Kidney (tissue), 14 donors: Measurements from ENCODE around the gene BNC2. TPM values are rescaled to one million over a fixed set of nuclear protein-coding genes. Genes with fewer than 3 reads are reported as not detected.

Experiments
- DNase-seq, 5 donors: peaks; one replicate each; pipeline ENCODE4 v3.0.0-alpha.2; 2013 to 2020
- FAIRE-seq: peaks from 2 replicates; lab custom pipeline; 2012; peaks lifted over from hg19 to GRCh38; lab: Jason Lieb, UNC
- H3K27ac ChIP-seq, 2 donors: one replicate each; pipeline ENCODE4 v1.7.0; 2013; ENCODE audit warnings: low read depth in 2 of 2, low read length in 2 of 2, inconsistent platforms in 1 of 2
- H3K27me3 ChIP-seq: one replicate; pipeline ENCODE4 v1.7.1; 2013; ENCODE audit warnings: low read length, inconsistent platforms; ENCODE audit not compliant: control insufficient read depth, insufficient read depth
- H3K36me3 ChIP-seq, 3 donors: one replicate each; pipeline versions ENCODE4 v1.7.0 to v1.7.1; 2013; ENCODE audit warnings: low read length in 3 of 3, control low read depth in 1 of 3, inconsistent platforms in 1 of 3; ENCODE audit not compliant: insufficient read depth in 3 of 3, control insufficient read depth in 2 of 3
- H3K4me1 ChIP-seq, 3 donors: one replicate each; pipeline versions ENCODE4 v1.7.0 to v1.7.1; 2013; ENCODE audit warnings: low read length in 3 of 3, inconsistent platforms in 1 of 3, low read depth in 1 of 3; ENCODE audit not compliant: control insufficient read depth in 2 of 3, insufficient read depth in 2 of 3
- H3K4me3 ChIP-seq, 3 donors: one replicate each; pipeline versions ENCODE4 v1.7.0 to v1.8.1; 2013; ENCODE audit warnings: low read length in 3 of 3, control low read depth in 1 of 3, inconsistent platforms in 1 of 3
- H3K9ac ChIP-seq, 3 donors: one replicate each; pipeline versions ENCODE4 v1.7.0 to v1.7.1; 2013; ENCODE audit warnings: low read length in 3 of 3, control low read depth in 1 of 3, inconsistent platforms in 1 of 3
- H3K9me3 ChIP-seq, 3 donors: one replicate each; pipeline versions ENCODE4 v1.7.0 to v1.7.1; 2013; ENCODE audit warnings: low read length in 3 of 3, control low read depth in 1 of 3, inconsistent platforms in 1 of 3; ENCODE audit not compliant: control insufficient read depth in 2 of 3, insufficient read depth in 1 of 3
- intact Hi-C: fragments of 100-400 bp; cut with DNase I; formaldehyde crosslinking; loops from one replicate; pipeline ENCODE4 v1.11.1; 2022
- polyA plus RNA-seq: library from polyadenylated mRNA; stranded (reverse); fragments of 350-450 nt; fragmentation: Illumina TruSeq; extraction: RNeasy Lipid Tissue Mini Kit (QIAGEN cat#74804); gene quantifications from one replicate; pipeline ENCODE4 v1.2.3, GENCODE V29; 2014; ENCODE audit warnings: low read depth, low replicate concordance; ENCODE audit not compliant: insufficient read depth
- total RNA-seq: library from RNA; stranded (reverse); fragmentation: NEBNext Ultra II Directional; extraction: Animal tissue kit (Norgen Biotek cat#: 25700); gene quantifications from one replicate; pipeline ENCODE4 v1.2.1, GENCODE V29; 2021
- TF ChIP-seq, protein P1 (sequence below): IDR thresholded peaks from 3 replicates; pipeline ENCODE4 v1.5.1; 2012; ENCODE audit warnings: mild to moderate bottlenecking, moderate library complexity, borderline replicate concordance; ENCODE audit not compliant: insufficient read depth; ENCODE audit errors: extremely low read depth
- donor health status: control.
- donor health status: control.
- donor health status: control.
- donor health status: control.
- donor health status: control.
- donor health status: DM: yes; HTN: yes; CAD: no.
- donor health status: Normal renal cell carcinoma (clear cell type).

BNC2 gene
- total and polyA plus RNA-seq, 2 donors from 2014 or later: 5.4 to 37.9 TPM

DNA sequence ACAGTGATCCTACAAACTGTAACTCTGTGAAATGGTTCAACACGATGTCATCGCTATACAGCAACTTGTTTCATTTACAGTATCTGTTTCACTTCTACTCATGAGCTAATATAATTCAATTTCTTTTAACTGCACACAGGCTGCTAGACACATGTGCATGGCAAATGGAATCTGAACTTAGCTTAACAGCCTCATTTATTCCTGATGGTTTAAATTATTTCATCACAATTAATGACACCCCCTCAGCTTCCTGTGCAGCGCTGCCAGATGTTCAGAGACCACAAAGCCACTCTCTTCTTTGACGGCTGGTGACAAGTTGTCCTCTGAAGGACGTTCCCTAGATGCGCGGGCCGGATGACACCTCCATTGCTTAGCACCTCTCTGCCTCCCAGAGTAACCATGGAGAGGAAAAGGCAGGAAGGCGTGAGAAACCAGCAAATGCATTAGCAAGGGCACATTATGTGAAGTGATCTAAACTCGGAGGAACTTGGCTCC, 191.1 kb downstream of the BNC2 start:
- Histone ChIP-seq H3K36me3 (no peaks in the 10 kb centered on the region), H3K4me3 (no peak overlapping the region), H3K27ac (no peak overlapping the region), H3K9ac (no peak overlapping the region), H3K4me1 (peaks cover 0 to 3% (median 2%) of the 10 kb centered on the region in 3 donors), H3K27me3 (no peaks in the 10 kb centered on the region), H3K9me3 (no peaks in the 10 kb centered on the region)
- TF ChIP-seq, protein P1, sequence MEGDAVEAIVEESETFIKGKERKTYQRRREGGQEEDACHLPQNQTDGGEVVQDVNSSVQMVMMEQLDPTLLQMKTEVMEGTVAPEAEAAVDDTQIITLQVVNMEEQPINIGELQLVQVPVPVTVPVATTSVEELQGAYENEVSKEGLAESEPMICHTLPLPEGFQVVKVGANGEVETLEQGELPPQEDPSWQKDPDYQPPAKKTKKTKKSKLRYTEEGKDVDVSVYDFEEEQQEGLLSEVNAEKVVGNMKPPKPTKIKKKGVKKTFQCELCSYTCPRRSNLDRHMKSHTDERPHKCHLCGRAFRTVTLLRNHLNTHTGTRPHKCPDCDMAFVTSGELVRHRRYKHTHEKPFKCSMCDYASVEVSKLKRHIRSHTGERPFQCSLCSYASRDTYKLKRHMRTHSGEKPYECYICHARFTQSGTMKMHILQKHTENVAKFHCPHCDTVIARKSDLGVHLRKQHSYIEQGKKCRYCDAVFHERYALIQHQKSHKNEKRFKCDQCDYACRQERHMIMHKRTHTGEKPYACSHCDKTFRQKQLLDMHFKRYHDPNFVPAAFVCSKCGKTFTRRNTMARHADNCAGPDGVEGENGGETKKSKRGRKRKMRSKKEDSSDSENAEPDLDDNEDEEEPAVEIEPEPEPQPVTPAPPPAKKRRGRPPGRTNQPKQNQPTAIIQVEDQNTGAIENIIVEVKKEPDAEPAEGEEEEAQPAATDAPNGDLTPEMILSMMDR: no peak
- no peak for FAIRE-seq
- DNase-seq: peak in 1 of 5 donors; percentile 27
- intact Hi-C loops: no loop called here

DNA sequence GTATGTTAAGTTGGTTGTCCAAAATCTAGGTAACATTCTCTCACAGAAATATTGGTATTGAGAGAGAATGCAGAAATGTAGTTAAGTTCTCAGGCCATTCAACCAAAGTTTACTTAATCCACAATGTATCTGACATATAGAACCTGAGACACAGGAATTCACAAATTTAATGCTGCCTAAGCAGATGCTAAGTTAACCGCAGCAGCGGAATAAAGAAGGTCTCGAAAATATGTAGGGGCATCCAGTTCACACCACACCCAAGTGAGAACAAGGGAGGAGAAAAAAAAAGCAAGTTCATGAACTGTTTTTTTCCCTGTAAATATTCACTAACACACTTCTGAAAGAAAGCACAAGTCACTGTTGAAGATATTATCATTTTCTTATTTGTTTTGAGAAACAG, 194.0 kb downstream of the BNC2 start:
- Histone ChIP-seq H3K9ac (no peak overlapping the region), H3K9me3 (no peaks in the 10 kb centered on the region), H3K4me3 (no peak overlapping the region), H3K27ac (no peak overlapping the region), H3K36me3 (no peaks in the 10 kb centered on the region), H3K27me3 (no peaks in the 10 kb centered on the region), H3K4me1 (peaks cover 2 to 7% (median 3%) of the 10 kb centered on the region in 3 donors)
- TF ChIP-seq, protein P1: no peak
- intact Hi-C loops: no loop called here
- DNase-seq (no peak), FAIRE-seq (no peak)

DNA sequence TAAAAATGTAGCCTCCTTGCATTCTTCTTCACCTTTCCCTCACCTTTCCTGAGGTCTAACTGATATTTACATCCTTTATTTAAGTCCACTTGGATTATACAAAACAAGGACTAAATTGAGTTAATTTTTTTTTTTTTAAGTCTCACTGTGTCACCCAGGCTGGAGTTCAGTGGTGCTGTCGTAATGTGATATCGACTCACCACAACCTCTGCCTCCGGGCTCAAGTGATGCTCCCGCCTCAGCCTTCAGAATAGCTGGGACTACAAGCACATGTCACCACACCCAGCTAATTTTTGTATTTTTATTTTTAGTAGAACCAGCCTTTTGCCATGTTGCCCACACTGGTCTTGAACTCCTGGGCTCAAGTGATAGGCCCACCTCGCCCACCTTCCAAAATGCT, 195.3 kb downstream of the BNC2 start:
- no peak overlapping the region for H3K27ac ChIP-seq
- H3K4me1 ChIP-seq: peaks cover 2 to 6% (median 5%) of the 10 kb centered on the region in 3 donors
- H3K36me3 ChIP-seq: no peaks in the 10 kb centered on the region
- FAIRE-seq (no peak), DNase-seq (no peak)
- no peak overlapping the region for H3K4me3 ChIP-seq
- no peak overlapping the region for H3K9ac ChIP-seq
- TF ChIP-seq, protein P1: no peak
- intact Hi-C loops: no loop called here
- no peaks in the 10 kb centered on the region for H3K27me3 ChIP-seq
- H3K9me3 ChIP-seq: no peaks in the 10 kb centered on the region

DNA sequence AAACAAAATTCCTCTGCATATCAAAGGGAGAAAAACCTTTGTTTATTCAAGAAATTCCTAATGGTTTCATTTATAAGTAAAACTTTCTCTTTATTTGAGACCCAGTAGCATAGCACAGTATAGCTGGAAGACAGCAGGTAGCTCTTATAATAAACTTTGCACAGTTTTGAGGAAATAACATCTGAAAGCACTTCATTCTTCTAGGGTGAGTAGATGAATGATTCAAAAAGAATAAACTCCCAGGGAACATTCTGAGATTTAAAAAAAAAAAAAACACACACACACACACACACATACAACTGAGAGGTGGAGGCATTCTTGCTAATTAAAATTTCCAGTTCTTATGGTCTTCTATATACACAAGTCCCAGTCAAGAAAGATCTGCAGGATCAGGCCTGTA, 197.3 kb downstream of the BNC2 start:
- FAIRE-seq: no peak

More for the DNA sequence above, 197.3 kb downstream of the BNC2 start:
- H3K9ac ChIP-seq: no peak overlapping the region
- intact Hi-C loops: no loop called here
- H3K4me1 ChIP-seq: peaks cover 2 to 6% (median 5%) of the 10 kb centered on the region in 3 donors
- no peak overlapping the region for H3K4me3 ChIP-seq
- H3K27ac ChIP-seq: no peak overlapping the region
- TF ChIP-seq, protein P1: no peak
- no peaks in the 10 kb centered on the region for H3K27me3 ChIP-seq
- DNase-seq: no peak
- no peaks in the 10 kb centered on the region for H3K9me3 ChIP-seq
- no peaks in the 10 kb centered on the region for H3K36me3 ChIP-seq
